GM13977 (cell line): ENCODE data around the gene NTNG1.
A peak's percentile ranks its signal among the peaks of the same experiment; 100 is the strongest.

Experiments used
- DNase-seq: peaks from one replicate; pipeline ENCODE4 v3.0.0; 2012; ENCODE audit warnings: low spot score
- CTCF ChIP-seq: IDR thresholded peaks from 2 replicates; pipeline ENCODE4 v1.5.1; 2012; ENCODE audit warnings: mild to moderate bottlenecking, control low read depth; ENCODE audit not compliant: insufficient read depth; ENCODE audit errors: extremely low read depth, missing control alignments
- in situ Hi-C: fragments of 300-500 bp; cut with MboI; formaldehyde crosslinking; loops from one replicate; pipeline ENCODE4 v1.12.0; 2022; ENCODE audit warnings: low sequenced_read_pairs, low pct_unique_long_range_greater_than_20kb, mixed read lengths, inconsistent platforms; ENCODE audit not compliant: unreplicated experiment

The NTNG1 gene

GRCh38 chr1:107142140-107142542 is 1.3 kb downstream of the NTNG1 start:
- DNase-seq = no peak
- in situ Hi-C loops = no loop called here

GRCh38 chr1:107142666-107143065 is 1.8 kb downstream of the NTNG1 start:
- no peak for DNase-seq
- no peak for TF ChIP-seq CTCF
- in situ Hi-C loops = no loop called here

More at GRCh38 chr1:107142140-107142542, 1.3 kb downstream of the NTNG1 start:
- peak; percentile 43 for TF ChIP-seq CTCF

- no peak for DNase-seq
- in situ Hi-C loops = no loop called here
These were observed 4.8 kb downstream of the NTNG1 start for GRCh38 chr1:107145637-107146036.

GRCh38 chr1:107147843-107148242 is 7.0 kb downstream of the NTNG1 start:
- DNase-seq = no peak
- in situ Hi-C loops = no loop called here
- no peak for TF ChIP-seq CTCF

More at GRCh38 chr1:107145637-107146036, 4.8 kb downstream of the NTNG1 start:
- TF ChIP-seq CTCF = no peak

- in situ Hi-C loops = no loop called here
- DNase-seq = no peak
- TF ChIP-seq CTCF = no peak
These were observed 9.1 kb downstream of the NTNG1 start for GRCh38 chr1:107149946-107150345.

- no peak for TF ChIP-seq CTCF
- in situ Hi-C loops = no loop called here
- DNase-seq = no peak
These were observed 10.5 kb downstream of the NTNG1 start for GRCh38 chr1:107151295-107151694.

GRCh38 chr1:107152395-107152794 is 11.6 kb downstream of the NTNG1 start:
- no peak for DNase-seq
- in situ Hi-C loops = no loop called here
- no peak for TF ChIP-seq CTCF
